ENCODE results near the gene PRCP. TPM values are rescaled to one million over a fixed set of nuclear protein-coding genes. Genes with fewer than 3 reads are reported as not detected.

The PRCP gene
- total RNA-seq, 1 donor from 2014 or later, result 445 TPM

- no peak overlapping the region for H3K4me3 Mint-ChIP-seq (ENCODE audit: unreplicated experiment)
- DNase-seq (ENCODE audit: low spot score), result no peak
These were observed 88.9 kb downstream of the PRCP start for GRCh38 chr11:82811369-82811768.

GRCh38 chr11:82810738-82811137 lies 89.5 kb downstream of the PRCP start:
- Mint-ChIP-seq H3K9me3 (ENCODE audit: unreplicated experiment) (no peaks in the 10 kb centered on the region), H3K4me3 (ENCODE audit: unreplicated experiment) (no peak overlapping the region), H3K27me3 (ENCODE audit: unreplicated experiment) (no peaks in the 10 kb centered on the region), H3K4me1 (ENCODE audit: unreplicated experiment) (peaks cover 8% of the 10 kb centered on the region), H3K36me3 (ENCODE audit: low read depth, unreplicated experiment) (no peaks in the 10 kb centered on the region), H3K27ac (ENCODE audit: unreplicated experiment) (no peak overlapping the region)
- DNase-seq (ENCODE audit: low spot score), result no peak
- TF ChIP-seq CTCF (IDR thresholded peaks at IDR 0.05; ENCODE audit: unreplicated experiment), result no peak

More at GRCh38 chr11:82811369-82811768, 88.9 kb downstream of the PRCP start:
- Mint-ChIP-seq H3K27ac (ENCODE audit: unreplicated experiment) (no peak overlapping the region), H3K4me1 (ENCODE audit: unreplicated experiment) (peaks cover 8% of the 10 kb centered on the region), H3K36me3 (ENCODE audit: low read depth, unreplicated experiment) (no peaks in the 10 kb centered on the region), H3K9me3 (ENCODE audit: unreplicated experiment) (no peaks in the 10 kb centered on the region), H3K27me3 (ENCODE audit: unreplicated experiment) (no peaks in the 10 kb centered on the region)
- TF ChIP-seq CTCF (IDR thresholded peaks at IDR 0.05; ENCODE audit: unreplicated experiment), result no peak

GRCh38 chr11:82810326-82810725 lies 89.9 kb downstream of the PRCP start:
- no peaks in the 10 kb centered on the region for H3K36me3 Mint-ChIP-seq (ENCODE audit: low read depth, unreplicated experiment)
- no peak overlapping the region for H3K4me3 Mint-ChIP-seq (ENCODE audit: unreplicated experiment)
- H3K27ac Mint-ChIP-seq (ENCODE audit: unreplicated experiment), result no peak overlapping the region
- H3K27me3 Mint-ChIP-seq (ENCODE audit: unreplicated experiment), result no peaks in the 10 kb centered on the region
- TF ChIP-seq CTCF (IDR thresholded peaks at IDR 0.05; ENCODE audit: unreplicated experiment), result no peak
- H3K4me1 Mint-ChIP-seq (ENCODE audit: unreplicated experiment), result peaks cover 8% of the 10 kb centered on the region
- no peaks in the 10 kb centered on the region for H3K9me3 Mint-ChIP-seq (ENCODE audit: unreplicated experiment)
- DNase-seq (ENCODE audit: low spot score), result no peak

GRCh38 chr11:82807646-82808045 lies 92.6 kb downstream of the PRCP start:
- DNase-seq (ENCODE audit: low spot score), result no peak
- Mint-ChIP-seq H3K9me3 (ENCODE audit: unreplicated experiment) (no peaks in the 10 kb centered on the region), H3K27ac (ENCODE audit: unreplicated experiment) (no peak overlapping the region), H3K4me3 (ENCODE audit: unreplicated experiment) (no peak overlapping the region), H3K4me1 (ENCODE audit: unreplicated experiment) (no peaks in the 10 kb centered on the region), H3K36me3 (ENCODE audit: low read depth, unreplicated experiment) (no peaks in the 10 kb centered on the region), H3K27me3 (ENCODE audit: unreplicated experiment) (no peaks in the 10 kb centered on the region)
- no peak for TF ChIP-seq CTCF (IDR thresholded peaks at IDR 0.05; ENCODE audit: unreplicated experiment)

- no peak overlapping the region for H3K27ac Mint-ChIP-seq (ENCODE audit: unreplicated experiment)
- no peaks in the 10 kb centered on the region for H3K4me1 Mint-ChIP-seq (ENCODE audit: unreplicated experiment)
- H3K27me3 Mint-ChIP-seq (ENCODE audit: unreplicated experiment), result peaks cover 2% of the 10 kb centered on the region
- no peaks in the 10 kb centered on the region for H3K36me3 Mint-ChIP-seq (ENCODE audit: low read depth, unreplicated experiment)
- no peak for DNase-seq (ENCODE audit: low spot score)
- no peak overlapping the region for H3K4me3 Mint-ChIP-seq (ENCODE audit: unreplicated experiment)
- H3K9me3 Mint-ChIP-seq (ENCODE audit: unreplicated experiment), result no peaks in the 10 kb centered on the region
- TF ChIP-seq CTCF (IDR thresholded peaks at IDR 0.05; ENCODE audit: unreplicated experiment), result no peak
These were observed 97.5 kb downstream of the PRCP start for GRCh38 chr11:82802710-82803109.
